Heart left ventricle (tissue), 13 donors: ENCODE data around the gene TEX26.

ENCODE experiments used
- CTCF ChIP-seq, 12 donors: fragments of 200-600 bp; sonication (generic) in 4 of 12; IDR thresholded peaks; one replicate each; pipeline versions ENCODE4 v1.5.0 to v1.8.0; 2018 to 2022; ENCODE audit warnings: antibody characterized with exemption in 12 of 12, mild to moderate bottlenecking in 5 of 12
- POLR2A ChIP-seq, 2 donors: fragments of 450-650 bp; IDR thresholded peaks; one replicate each; pipeline ENCODE4 v1.6.1; 2017; ENCODE audit warnings: antibody characterized with exemption in 2 of 2, mild to moderate bottlenecking in 2 of 2, moderate library complexity in 2 of 2
- donor health status: ischemic (EF 13 %, LVEDD 7.1; RV severe dilation, severe dysfunction).
- donor health status: DM: no; HTN: yes; CAD: no.
- donor health status: DM: no; HTN: no; CAD: no.
- donor health status: ischemic (EF 25% LVEDD 6.9; RV normal size, moderate dysfunction).
- donor health status: ischemic (EF 25% LVEDD 5.7; RV mildly dilated, moderate dysfunction).
- donor health status: ischemic (EF 35%, LVEDD 5.7; RV mildly dilated, moderate dysfunction).
- donor health status: nonischemic (EF 11% LVEDD 7.7; RV severe dilation, severe dysfunction).
- donor health status: DM: yes; HTN: yes; CAD: no.
- donor health status: PGD.
- donor health status: ischemic (EF 29% LVEDD 5.4; RV normal size, mild dysfunction).
- donor health status: nonischemic (EF 23%, LVEDD 6.1; RV moderate dilation, normal function).

- TF ChIP-seq CTCF (IDR thresholded peaks at IDR 0.05) (no peak), POLR2A (IDR thresholded peaks at IDR 0.05) (no peak)
Measured at GRCh38 chr13:30927595-30927994, 4.9 kb upstream of the TEX26 start.
